BLaER1 treated with 17β-estradiol and CSF1 and Interleukin-3, amounts not matched to agents 10 nM and 100 nM (cell line): Measurements from ENCODE around the gene FAM171A2.
A peak's percentile ranks its signal among the peaks of the same experiment; 100 is the strongest.

Experiments
- H3K27ac ChIP-seq, 11 experiments: shearing (Covaris generic); formaldehyde crosslinking; 2 replicates each; pipeline ENCODE4 v1.8.1; 2022
- H3K27me3 ChIP-seq, 11 experiments: shearing (Covaris generic); formaldehyde crosslinking; 2 replicates each; pipeline ENCODE4 v1.8.1; 2022
- H3K36me3 ChIP-seq, 11 experiments: shearing (Covaris generic); formaldehyde crosslinking; 2 replicates each; pipeline ENCODE4 v1.8.1; 2022
- H3K4me1 ChIP-seq, 10 experiments: shearing (Covaris generic); formaldehyde crosslinking; 2 replicates each; pipeline ENCODE4 v1.8.1; 2022
- H3K4me2 ChIP-seq, 11 experiments: shearing (Covaris generic); formaldehyde crosslinking; 2 replicates each; pipeline ENCODE4 v1.8.1; 2022
- H3K4me3 ChIP-seq, 10 experiments: shearing (Covaris generic); formaldehyde crosslinking; 2 replicates each; pipeline ENCODE4 v1.8.1; 2022
- H3K9ac ChIP-seq, 11 experiments: shearing (Covaris generic); formaldehyde crosslinking; 2 replicates each; pipeline ENCODE4 v1.8.1; 2022
- H3K9me3 ChIP-seq, 11 experiments: shearing (Covaris generic); formaldehyde crosslinking; replicated peaks in 1 of 11; 2 replicates each; pipeline ENCODE4 v1.8.1; 2022
- H4K20me1 ChIP-seq, 11 experiments: shearing (Covaris generic); formaldehyde crosslinking; 2 replicates each; pipeline ENCODE4 v1.8.1; 2022
- Cebpa-rat ChIP-seq, 11 experiments: shearing (Covaris generic); IDR thresholded peaks; 2 replicates each; pipeline ENCODE4 v1.8.1; 2022

Gene FAM171A2

DNA sequence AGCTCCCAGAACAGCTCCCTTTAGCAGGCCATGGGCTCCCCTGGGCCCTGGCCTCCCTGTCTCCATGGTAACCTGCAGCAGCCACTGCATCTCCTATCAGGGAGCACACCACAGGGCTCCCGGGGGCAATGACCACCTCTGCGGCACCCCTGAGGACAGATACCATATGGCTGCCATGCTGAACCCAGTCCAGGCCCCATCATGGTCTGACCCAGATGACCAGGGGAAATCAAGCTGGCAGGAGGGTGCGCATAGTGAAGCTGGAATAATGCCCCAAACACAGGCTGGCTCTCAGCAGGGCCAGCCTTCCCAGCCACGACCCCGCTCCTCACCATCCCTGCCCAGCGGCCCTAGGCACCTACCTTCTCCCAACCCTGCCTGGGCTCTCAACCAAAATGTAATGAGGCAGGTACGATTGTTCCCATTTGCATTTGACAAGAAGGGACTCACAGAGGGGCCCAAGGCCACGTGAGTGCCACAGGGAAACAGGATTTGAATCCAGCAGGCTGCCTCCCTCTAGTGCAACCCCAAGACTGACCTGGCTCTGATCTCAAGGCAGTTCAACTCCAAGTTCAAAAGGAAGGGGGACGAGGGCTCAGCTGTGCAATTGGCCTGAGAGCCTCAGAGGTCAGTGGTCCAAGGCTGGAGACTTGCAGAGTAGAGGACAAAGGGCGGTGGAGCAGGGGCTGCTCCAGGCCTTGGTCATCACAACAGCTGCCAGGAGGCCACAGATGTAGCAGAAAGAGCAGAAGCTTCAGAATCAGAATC lies 52.9 kb downstream of the FAM171A2 start:
- Histone ChIP-seq H3K36me3 (no peaks in the 10 kb centered on the region), H3K4me2 (no peak overlapping the region; a peak in 1 of 22 replicates), H3K4me3 (no peak overlapping the region), H4K20me1 (peaks cover 0 to 44% (median 9%) of the 10 kb centered on the region in 11 experiments; a peak in 13 of 22 replicates), H3K27ac (no peak overlapping the region), H3K4me1 (peaks cover 9 to 30% (median 17%) of the 10 kb centered on the region in 10 experiments), H3K9me3 (no peaks in the 10 kb centered on the region), H3K9ac (no peak overlapping the region), H3K27me3 (peaks cover 48 to 84% (median 73%) of the 10 kb centered on the region in 11 experiments)
- TF ChIP-seq Cebpa-rat (IDR thresholded peaks at IDR 0.05): no peak

DNA sequence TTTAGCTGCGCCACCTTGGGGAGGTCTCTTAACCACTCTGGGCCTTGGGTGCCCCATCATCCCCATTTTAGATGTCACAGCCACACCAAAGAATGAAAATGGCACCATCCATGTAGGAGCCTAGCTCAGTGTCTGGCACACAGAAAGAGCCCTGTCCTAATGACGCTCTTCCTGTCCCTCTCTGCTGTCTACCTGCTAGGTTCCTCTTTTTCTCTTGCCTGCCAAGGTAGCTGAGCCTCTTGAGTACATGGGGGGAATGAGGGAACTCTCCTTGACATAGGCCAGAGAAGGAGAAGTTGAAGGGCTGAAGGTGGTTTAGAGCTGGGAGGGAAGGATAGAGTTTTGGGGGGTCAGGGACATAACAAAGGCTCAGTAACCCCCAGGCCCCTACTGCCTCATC lies 53.5 kb downstream of the FAM171A2 start:
- Histone ChIP-seq H3K4me1 (peaks cover 9 to 28% (median 17%) of the 10 kb centered on the region in 10 experiments), H3K27me3 (peaks cover 41 to 78% (median 67%) of the 10 kb centered on the region in 11 experiments), H3K27ac (no peak overlapping the region), H3K36me3 (no peaks in the 10 kb centered on the region), H3K4me2 (no peak overlapping the region; a peak in 2 of 22 replicates), H3K9me3 (no peaks in the 10 kb centered on the region), H3K4me3 (no peak overlapping the region), H3K9ac (no peak overlapping the region), H4K20me1 (peaks cover 0 to 43% (median 8%) of the 10 kb centered on the region in 11 experiments; a peak in 12 of 22 replicates)
- TF ChIP-seq Cebpa-rat (IDR thresholded peaks at IDR 0.05): no peak

DNA sequence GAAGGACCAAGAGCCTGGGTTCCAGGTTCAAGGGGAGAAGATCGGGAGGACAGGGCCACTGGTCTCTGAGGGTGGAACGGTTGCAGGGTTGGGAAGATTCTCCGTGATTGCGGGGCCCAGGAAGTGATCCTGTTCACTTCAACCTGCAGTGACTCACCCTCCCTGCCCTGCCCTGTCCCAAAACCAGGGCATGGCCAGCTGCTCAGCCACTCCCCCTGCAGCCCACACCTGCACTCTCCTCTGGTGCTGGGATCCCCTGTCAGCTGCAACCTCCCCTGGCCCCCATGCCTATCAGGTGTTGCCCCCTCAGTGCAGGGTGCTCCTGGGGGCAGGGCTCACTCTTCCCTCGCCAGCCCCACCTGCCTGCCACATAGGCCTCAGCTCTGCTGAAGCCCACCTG lies 54.2 kb downstream of the FAM171A2 start:
- Histone ChIP-seq H3K9ac (no peak overlapping the region), H3K4me3 (no peak overlapping the region), H3K27me3 (peaks cover 34 to 71% (median 60%) of the 10 kb centered on the region in 11 experiments), H3K4me1 (peaks cover 9 to 28% (median 17%) of the 10 kb centered on the region in 10 experiments), H3K27ac (no peak overlapping the region), H3K4me2 (peak overlapping the region in 10 of 11 experiments; percentile 36 to 92 (median 84); a peak in 15 of 22 replicates), H3K9me3 (no peaks in the 10 kb centered on the region), H4K20me1 (peaks cover 0 to 38% (median 8%) of the 10 kb centered on the region in 11 experiments; a peak in 12 of 22 replicates), H3K36me3 (no peaks in the 10 kb centered on the region)
- TF ChIP-seq Cebpa-rat (IDR thresholded peaks at IDR 0.05): no peak

DNA sequence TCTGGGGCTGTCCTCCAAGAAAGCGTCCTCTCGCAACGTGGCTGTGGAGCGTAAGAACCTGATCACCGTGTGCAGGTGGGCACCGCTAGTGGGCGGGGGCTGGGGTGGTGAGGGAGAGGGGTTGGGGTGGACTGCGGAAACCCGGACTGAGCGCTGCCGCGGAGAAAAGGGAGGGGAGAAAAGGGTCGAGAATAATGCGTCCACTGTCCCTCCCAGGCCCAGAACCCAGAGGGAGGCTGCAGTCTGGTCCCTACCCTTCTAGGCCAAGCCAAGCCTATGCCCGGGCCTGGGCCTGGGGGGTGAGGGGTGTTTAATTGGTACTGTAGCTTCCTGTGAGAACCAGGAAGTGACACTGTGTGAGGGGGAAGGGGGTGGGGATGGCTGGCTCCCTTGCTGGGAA lies 54.8 kb downstream of the FAM171A2 start:
- H3K27me3 ChIP-seq: peaks cover 28 to 65% (median 54%) of the 10 kb centered on the region in 11 experiments
- peak overlapping the region; percentile 36 to 92 (median 85); a peak in 20 of 22 replicates for H3K4me2 ChIP-seq
- peaks cover 0 to 34% (median 8%) of the 10 kb centered on the region in 11 experiments; a peak in 12 of 22 replicates for H4K20me1 ChIP-seq
- no peaks in the 10 kb centered on the region for H3K36me3 ChIP-seq
- TF ChIP-seq Cebpa-rat (IDR thresholded peaks at IDR 0.05): no peak
- H3K4me3 ChIP-seq: peak overlapping the region in 7 of 10 experiments; percentile 32 to 67 (median 53); a peak in 11 of 20 replicates
- H3K4me1 ChIP-seq: peaks cover 9 to 28% (median 17%) of the 10 kb centered on the region in 10 experiments
- no peak overlapping the region for H3K27ac ChIP-seq
- no peak overlapping the region for H3K9ac ChIP-seq
- no peaks in the 10 kb centered on the region for H3K9me3 ChIP-seq

DNA sequence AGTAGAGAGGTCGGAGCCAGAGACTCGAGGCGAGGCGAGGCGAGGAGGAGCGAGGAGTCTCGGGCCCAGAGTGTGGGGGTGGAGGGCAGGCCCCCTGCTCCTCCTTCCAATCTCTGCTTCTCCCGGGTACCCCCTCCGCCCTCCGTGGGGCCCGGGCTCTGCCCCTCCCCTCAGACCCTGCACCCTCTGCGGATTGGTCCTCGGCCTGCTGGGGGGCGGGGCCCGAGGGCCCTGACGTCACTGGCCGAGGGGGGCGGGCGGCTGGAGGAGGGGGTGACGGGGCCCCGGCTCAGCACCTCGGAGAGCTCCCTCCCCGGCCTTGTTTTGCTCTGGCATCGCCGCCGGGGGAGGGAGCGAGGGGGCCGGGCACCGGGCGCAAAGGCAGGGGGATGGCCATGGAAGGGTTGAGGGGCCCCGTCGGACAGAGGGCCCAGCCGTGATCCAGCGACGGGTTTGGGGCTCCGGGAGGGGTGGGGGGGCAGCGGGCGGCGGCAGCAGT lies 55.3 kb downstream of the FAM171A2 start, which contains the start of gene RUNDC3A:
Gene RUNDC3A (plus strand): TSS at position 282 of the 499 bp plus-strand sequence. CDS start 232 bp downstream, outside the sequence.
- peaks cover 23 to 60% (median 49%) of the 10 kb centered on the region in 11 experiments for H3K27me3 ChIP-seq
- peaks cover 0 to 29% (median 8%) of the 10 kb centered on the region in 11 experiments; a peak in 12 of 22 replicates for H4K20me1 ChIP-seq
- peak within 1 kb of the TSS; percentile 45 to 67 (median 52); a peak in 18 of 20 replicates for H3K4me3 ChIP-seq
- H3K4me1 ChIP-seq: peaks cover 9 to 28% (median 17%) of the 10 kb centered on the region in 10 experiments
- H3K36me3 ChIP-seq: no peaks in the 10 kb centered on the region
- no peak within 1 kb of the TSS for H3K27ac ChIP-seq
- H3K9ac ChIP-seq: peak within 1 kb of the TSS in 1 of 11 experiments; percentile 31; a peak in 2 of 22 replicates
- no peak for TF ChIP-seq Cebpa-rat (IDR thresholded peaks at IDR 0.05)
- H3K9me3 ChIP-seq: no peaks in the 10 kb centered on the region
- H3K4me2 ChIP-seq: peak within 1 kb of the TSS; percentile 71 to 93 (median 87)

DNA sequence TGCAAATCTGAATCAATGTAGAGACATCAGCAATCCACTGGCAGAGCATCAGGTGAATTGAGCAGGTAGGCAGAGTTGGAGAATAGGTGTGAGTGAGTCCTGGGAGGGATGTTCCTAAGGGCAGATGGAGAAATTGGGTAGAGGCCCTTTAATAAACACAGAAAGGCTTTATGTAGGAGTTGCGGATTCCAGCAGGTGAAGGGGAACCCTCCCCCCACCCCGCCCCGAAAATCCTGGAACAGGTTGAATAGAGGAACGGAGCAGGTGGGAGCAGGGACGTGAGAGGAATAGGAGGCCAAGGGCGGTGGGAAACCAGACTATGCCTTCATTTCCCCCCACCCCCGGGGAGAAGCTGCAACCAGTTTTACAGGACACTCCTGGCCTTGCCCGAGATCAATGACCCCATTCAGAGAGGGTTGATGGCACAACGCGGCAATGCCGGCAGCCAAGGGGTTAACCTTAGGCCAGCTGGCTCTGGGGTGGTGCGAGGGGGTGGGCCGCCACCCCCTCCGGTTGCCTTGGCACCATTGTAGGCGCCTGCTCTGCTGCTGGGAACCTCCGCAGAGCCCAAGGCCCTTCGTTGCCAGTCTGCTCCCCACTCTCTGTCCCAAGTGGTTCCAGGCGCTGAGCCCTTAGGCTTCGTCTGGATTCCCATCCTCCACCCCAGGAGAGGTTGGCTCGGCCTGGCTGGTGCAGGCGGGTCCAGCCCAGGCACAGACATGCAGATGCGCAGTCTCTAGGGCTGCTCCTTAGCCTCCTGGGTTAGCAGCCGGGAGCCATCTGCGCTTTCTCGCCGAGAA lies 56.1 kb downstream of the FAM171A2 start:
- Histone ChIP-seq H3K36me3 (no peaks in the 10 kb centered on the region), H3K4me2 (peak overlapping the region; percentile 71 to 93 (median 87)), H4K20me1 (peaks cover 0 to 25% (median 5%) of the 10 kb centered on the region in 11 experiments; a peak in 12 of 22 replicates), H3K4me3 (peak overlapping the region; percentile 31 to 67 (median 52); a peak in 14 of 20 replicates), H3K27ac (no peak overlapping the region), H3K9me3 (no peaks in the 10 kb centered on the region), H3K4me1 (peaks cover 9 to 28% (median 17%) of the 10 kb centered on the region in 10 experiments), H3K9ac (peak overlapping the region in 1 of 11 experiments; percentile 31; a peak in 2 of 22 replicates), H3K27me3 (peaks cover 16 to 52% (median 41%) of the 10 kb centered on the region in 11 experiments)
- no peak for TF ChIP-seq Cebpa-rat (IDR thresholded peaks at IDR 0.05)

DNA sequence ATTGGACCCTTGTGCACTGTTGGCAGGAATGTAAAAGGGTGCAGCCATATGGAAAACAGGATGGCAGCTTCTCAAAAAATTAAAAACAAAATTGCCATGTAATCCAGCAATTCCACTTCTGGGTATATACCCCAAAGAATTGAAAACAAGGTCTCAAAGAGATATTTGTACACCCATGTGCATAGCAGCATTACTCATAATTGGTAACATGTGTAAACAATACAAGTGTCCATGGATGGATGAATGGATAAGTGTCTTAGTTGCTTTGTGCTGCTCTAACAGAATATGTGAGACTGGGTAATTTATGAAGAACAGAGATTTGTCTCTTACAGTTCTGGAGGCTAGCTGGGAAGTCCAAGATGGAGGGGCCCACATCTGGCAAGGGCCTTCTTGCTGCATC lies 59.0 kb downstream of the FAM171A2 start:
- Histone ChIP-seq H3K27ac (no peak overlapping the region), H3K4me2 (no peak overlapping the region), H3K9me3 (no peaks in the 10 kb centered on the region), H3K9ac (no peak overlapping the region), H3K4me1 (peaks cover 9 to 18% (median 16%) of the 10 kb centered on the region in 10 experiments), H3K36me3 (no peaks in the 10 kb centered on the region), H3K4me3 (no peak overlapping the region), H3K27me3 (peaks cover 11 to 25% (median 17%) of the 10 kb centered on the region in 11 experiments), H4K20me1 (peaks cover 0 to 15% (median 4%) of the 10 kb centered on the region in 11 experiments; a peak in 9 of 22 replicates)
- TF ChIP-seq Cebpa-rat (IDR thresholded peaks at IDR 0.05): no peak
